ENCODE data around the gene XYLT1.
A peak's percentile ranks its signal among the peaks of the same experiment; 100 is the strongest.

XYLT1 gene

DNA sequence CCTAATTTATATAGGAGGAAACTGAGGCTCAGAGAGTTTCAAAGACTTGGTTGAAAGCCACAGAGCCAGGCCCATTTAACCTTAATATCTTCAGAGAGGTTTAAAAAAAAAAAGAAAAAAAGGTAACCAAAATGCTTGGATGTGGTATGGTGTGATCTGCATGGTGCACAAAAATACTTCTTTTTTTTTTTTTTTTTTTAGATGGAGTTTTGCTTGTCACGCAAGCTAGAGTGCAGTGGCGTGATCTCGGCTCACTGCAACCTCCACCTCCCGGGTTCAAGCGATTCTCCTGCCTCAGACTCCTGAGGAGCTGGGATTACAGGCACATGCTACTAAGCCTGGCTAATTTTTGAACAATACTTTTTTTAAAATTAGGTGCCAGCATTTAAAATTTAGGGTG lies 101.8 kb downstream of the XYLT1 start:
- H3K4me3 ChIP-seq (ENCODE audit: control insufficient read depth, low read depth, low read length), result no peak overlapping the region
- DNase-seq (ENCODE audit: low read depth), result no peak
- TF ChIP-seq, protein P1, sequence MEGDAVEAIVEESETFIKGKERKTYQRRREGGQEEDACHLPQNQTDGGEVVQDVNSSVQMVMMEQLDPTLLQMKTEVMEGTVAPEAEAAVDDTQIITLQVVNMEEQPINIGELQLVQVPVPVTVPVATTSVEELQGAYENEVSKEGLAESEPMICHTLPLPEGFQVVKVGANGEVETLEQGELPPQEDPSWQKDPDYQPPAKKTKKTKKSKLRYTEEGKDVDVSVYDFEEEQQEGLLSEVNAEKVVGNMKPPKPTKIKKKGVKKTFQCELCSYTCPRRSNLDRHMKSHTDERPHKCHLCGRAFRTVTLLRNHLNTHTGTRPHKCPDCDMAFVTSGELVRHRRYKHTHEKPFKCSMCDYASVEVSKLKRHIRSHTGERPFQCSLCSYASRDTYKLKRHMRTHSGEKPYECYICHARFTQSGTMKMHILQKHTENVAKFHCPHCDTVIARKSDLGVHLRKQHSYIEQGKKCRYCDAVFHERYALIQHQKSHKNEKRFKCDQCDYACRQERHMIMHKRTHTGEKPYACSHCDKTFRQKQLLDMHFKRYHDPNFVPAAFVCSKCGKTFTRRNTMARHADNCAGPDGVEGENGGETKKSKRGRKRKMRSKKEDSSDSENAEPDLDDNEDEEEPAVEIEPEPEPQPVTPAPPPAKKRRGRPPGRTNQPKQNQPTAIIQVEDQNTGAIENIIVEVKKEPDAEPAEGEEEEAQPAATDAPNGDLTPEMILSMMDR (IDR thresholded peaks at IDR 0.05; ENCODE audit: control insufficient read depth, insufficient read depth, low read depth, low read length, missing control alignments), result no peak

DNA sequence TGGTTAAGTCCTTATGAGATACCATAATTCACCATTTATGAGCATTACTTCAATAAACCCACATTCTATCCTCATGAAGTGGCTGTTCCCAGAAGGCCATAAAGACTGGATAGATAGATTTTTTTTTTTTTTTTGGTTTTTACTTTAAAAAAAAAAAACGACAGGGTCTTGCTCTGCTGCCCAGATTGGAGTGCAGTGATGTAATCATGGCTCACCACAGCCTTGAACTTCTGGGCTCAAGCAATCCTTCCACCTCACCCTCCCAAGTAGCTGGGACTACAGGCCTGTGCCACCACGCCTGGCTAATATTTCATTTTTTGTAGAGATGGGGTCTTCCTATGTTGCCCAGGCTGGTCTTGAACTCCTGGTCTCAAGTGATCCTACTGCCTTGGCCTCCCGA lies 102.3 kb downstream of the XYLT1 start:
- no peak for DNase-seq (ENCODE audit: low read depth)
- TF ChIP-seq, protein P1 (IDR thresholded peaks at IDR 0.05; ENCODE audit: control insufficient read depth, insufficient read depth, low read depth, low read length, missing control alignments), result no peak
- H3K4me3 ChIP-seq (ENCODE audit: control insufficient read depth, low read depth, low read length), result no peak overlapping the region

DNA sequence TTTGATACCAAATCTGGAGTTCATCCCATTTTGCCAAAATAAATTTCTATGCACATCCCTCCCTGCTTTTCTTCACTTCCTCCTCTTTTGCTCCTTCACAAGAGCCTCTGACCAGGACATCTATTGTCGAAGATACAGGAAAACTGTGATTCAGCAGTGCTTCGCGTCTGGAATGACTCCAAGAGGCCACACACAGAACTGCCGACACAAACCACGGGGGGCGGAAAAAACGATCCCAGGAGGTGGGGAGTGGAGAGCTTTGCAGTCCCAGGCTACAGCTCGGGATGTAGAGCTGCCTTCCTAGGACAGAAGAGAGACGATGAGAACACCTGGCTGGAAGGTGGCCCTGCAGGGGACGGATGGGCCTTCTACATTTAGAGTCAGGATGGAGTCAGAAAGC lies 102.8 kb downstream of the XYLT1 start:
- H3K4me3 ChIP-seq (ENCODE audit: control insufficient read depth, low read depth, low read length), result no peak overlapping the region
- DNase-seq (ENCODE audit: low read depth), result no peak
- TF ChIP-seq, protein P1 (IDR thresholded peaks at IDR 0.05; ENCODE audit: control insufficient read depth, insufficient read depth, low read depth, low read length, missing control alignments), result peak; percentile 2

DNA sequence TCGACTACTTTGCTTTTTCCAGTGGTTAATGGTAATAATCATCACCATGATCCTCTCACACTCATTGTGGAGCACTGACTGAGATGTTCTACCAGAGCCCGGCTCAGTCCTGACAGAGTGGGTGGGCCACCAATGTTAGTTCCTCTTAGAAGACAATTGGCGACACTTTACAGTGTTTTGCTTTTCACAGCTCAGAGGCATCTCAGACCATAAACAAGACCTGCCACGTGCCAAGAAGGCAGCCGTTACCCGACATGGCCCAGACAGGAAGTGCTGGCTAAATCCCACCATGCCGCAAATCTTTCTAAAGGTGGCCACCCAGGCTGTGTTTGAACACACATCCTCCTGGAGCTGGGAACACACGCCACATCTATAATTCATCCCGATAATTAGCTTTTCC lies 103.7 kb downstream of the XYLT1 start:
- TF ChIP-seq, protein P1 (IDR thresholded peaks at IDR 0.05; ENCODE audit: control insufficient read depth, insufficient read depth, low read depth, low read length, missing control alignments), result no peak
- H3K4me3 ChIP-seq (ENCODE audit: control insufficient read depth, low read depth, low read length), result no peak overlapping the region
- no peak for DNase-seq (ENCODE audit: low read depth)

DNA sequence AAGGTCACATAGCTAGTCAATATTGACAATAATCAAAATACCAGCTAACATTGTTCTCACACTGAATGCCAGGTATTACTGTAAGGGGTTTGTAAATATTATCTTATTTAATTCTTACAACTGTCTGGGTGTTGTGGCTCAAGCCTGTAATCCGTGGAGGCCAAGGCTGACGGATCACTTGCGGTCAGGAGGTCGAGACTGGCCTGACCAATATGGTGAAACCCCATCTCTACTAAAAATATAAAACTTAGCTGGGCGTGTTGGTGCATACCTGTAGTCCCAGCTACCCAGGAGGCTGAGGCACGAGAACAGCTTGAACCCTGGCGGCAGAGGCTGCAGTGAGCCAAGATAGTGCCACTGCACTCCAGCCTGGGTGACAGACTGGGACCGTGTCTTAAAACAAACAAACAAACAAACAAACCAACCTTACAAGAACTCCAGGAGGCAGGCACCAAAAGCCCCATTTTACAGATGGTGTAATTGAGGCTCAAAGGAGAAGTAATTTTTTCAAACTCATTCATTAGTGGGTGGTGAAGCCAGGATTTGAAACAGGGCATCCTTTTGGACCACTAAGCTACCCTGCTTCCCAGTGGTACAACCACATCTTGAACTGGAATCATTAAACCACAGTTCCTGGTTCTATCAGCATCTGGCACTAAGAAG lies 104.3 kb downstream of the XYLT1 start:
- H3K4me3 ChIP-seq (ENCODE audit: control insufficient read depth, low read depth, low read length), result no peak overlapping the region
- no peak for DNase-seq (ENCODE audit: low read depth)
- TF ChIP-seq, protein P1 (IDR thresholded peaks at IDR 0.05; ENCODE audit: control insufficient read depth, insufficient read depth, low read depth, low read length, missing control alignments), result no peak

DNA sequence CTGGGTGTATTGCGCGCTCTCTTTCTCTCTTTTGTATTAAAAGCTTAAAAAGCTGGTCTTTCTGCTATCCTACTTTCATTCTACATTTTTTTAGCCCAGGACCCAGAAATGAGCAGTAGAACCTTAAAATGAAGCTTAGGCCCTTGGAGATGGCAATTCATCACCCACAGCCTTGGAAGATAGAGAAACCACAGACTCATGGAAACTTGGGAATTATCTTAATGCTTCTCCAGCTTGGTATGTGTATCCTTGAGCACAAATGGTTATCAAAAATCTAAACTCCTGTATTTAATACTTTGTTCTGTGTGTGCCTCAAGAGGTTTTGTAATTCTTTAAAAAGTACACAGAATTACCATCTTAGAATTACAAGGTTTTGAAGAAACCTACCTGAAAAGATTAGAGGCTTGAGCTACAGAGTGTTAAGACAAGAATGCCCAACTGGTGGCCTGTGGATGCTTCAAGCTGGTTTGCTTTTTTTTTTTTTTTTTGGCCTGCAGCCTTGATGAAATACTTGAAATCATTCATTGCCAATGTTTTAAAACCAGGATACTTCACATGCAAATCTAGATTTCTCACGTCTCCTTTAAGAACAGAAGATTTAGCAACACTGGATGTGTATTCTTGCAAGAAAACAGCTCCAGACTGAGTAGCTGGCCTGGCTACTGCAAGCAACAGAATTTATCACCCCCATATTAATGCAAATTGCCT lies 105.0 kb downstream of the XYLT1 start:
- TF ChIP-seq, protein P1 (IDR thresholded peaks at IDR 0.05; ENCODE audit: control insufficient read depth, insufficient read depth, low read depth, low read length, missing control alignments), result no peak
- DNase-seq (ENCODE audit: low read depth), result peak; percentile 66
- no peak overlapping the region for H3K4me3 ChIP-seq (ENCODE audit: control insufficient read depth, low read depth, low read length)
